Measurements from ENCODE around the gene TC2N.

- no peak for TF ChIP-seq POLR2A (IDR thresholded peaks at IDR 0.05)
- TF ChIP-seq POLR2AphosphoS5 (IDR thresholded peaks at IDR 0.05): no peak
Observed at GRCh38 chr14:91866511-91867295, 633 bp downstream of the TC2N start.

Measured in prostate gland (tissue), 1 donor.